ENCODE results near the gene KRT6A. TPM values are rescaled to one million over a fixed set of nuclear protein-coding genes. Genes with fewer than 3 reads are reported as not detected.
"Not testable (repeated sequence)": the region's sequence is repeated elsewhere in the genome, so short reads cannot be mapped to it uniquely, and the experiment has no call there.

Gene KRT6A
- total RNA-seq, 4 donors from 2014 or later: not detected

DNA sequence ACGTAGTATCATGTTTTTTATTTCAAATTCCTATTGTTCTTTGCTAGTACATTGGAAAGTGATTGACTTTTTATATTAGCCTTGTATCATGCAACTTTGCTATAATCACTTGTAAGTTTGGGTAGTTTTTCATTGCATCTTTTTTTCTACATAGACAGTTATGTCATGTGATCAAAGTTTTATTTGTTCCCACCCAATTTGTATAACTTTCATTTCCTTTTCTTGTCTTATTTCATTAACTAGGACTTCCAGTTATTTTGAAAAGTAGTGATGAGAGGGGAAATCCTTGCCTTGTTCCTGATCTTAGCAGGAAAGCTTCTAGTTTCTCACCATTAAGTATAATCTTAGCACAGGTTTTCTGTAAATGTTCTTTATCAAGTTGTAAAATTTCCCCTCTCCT lies 9.8 kb upstream of the KRT6A start:
- Histone ChIP-seq H3K27me3 (peaks cover 10% of the 10 kb centered on the region), H3K36me3 (no peaks in the 10 kb centered on the region), H3K9me3 (no peaks in the 10 kb centered on the region), H3K27ac (no peak overlapping the region), H3K4me3 (no peak overlapping the region), H3K4me1 (peaks cover 0 to 3% (median 0%) of the 10 kb centered on the region in 4 donors)
- intact Hi-C loops (cut with DNase I; ENCODE audit: low total_unique reads): no loop called here
- 89 to 92% methylated on average over 1 of the region's 1 CpG for WGBS, 2 donors (ENCODE audit: low coverage in 1 of 2)
- TF ChIP-seq POLR2AphosphoS5 (IDR thresholded peaks at IDR 0.05) (no peak), EP300 (IDR thresholded peaks at IDR 0.05; ENCODE audit: low read depth) (no peak), POLR2A (IDR thresholded peaks at IDR 0.05) (no peak)
- TF ChIP-seq, protein P1, sequence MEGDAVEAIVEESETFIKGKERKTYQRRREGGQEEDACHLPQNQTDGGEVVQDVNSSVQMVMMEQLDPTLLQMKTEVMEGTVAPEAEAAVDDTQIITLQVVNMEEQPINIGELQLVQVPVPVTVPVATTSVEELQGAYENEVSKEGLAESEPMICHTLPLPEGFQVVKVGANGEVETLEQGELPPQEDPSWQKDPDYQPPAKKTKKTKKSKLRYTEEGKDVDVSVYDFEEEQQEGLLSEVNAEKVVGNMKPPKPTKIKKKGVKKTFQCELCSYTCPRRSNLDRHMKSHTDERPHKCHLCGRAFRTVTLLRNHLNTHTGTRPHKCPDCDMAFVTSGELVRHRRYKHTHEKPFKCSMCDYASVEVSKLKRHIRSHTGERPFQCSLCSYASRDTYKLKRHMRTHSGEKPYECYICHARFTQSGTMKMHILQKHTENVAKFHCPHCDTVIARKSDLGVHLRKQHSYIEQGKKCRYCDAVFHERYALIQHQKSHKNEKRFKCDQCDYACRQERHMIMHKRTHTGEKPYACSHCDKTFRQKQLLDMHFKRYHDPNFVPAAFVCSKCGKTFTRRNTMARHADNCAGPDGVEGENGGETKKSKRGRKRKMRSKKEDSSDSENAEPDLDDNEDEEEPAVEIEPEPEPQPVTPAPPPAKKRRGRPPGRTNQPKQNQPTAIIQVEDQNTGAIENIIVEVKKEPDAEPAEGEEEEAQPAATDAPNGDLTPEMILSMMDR (IDR thresholded peaks at IDR 0.05): no peak
- in situ Hi-C loops (cut with MboI; ENCODE audit: low pct_ligation_motif_present in 1 of 4, low pct_unique_long_range_greater_than_20kb in 1 of 4, low sequenced_read_pairs in 3 of 4): loop anchor here in 1 of 4 donors (10.0 kb wide), 1 partner anchor 108 kb away; no protein-coding TSS in a partner anchor
- DNase-seq: no peak

DNA sequence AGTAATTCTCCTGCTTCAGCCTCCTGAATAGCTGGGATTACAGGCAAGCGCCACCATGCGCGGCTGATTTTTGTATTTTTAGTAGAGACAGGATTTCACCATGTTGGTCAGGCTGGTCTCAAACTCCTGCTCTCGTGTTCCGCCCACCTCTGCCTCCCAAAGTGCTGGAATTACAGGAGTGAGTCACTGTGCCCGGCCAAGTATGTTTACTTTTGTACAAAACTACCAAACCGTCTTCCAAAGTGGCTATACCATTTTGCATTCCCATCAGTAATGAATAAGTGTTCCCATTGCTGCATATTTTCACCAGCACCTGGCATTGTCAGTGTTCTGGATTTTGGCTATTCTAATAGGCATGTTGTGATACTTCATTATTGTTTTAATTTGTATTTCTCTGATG lies 8.4 kb upstream of the KRT6A start:
- DNase-seq: no peak
- Histone ChIP-seq H3K27ac (no peak overlapping the region), H3K4me3 (no peak overlapping the region), H3K4me1 (no peaks in the 10 kb centered on the region), H3K9me3 (no peaks in the 10 kb centered on the region), H3K36me3 (no peaks in the 10 kb centered on the region), H3K27me3 (peaks cover 5% of the 10 kb centered on the region)
- TF ChIP-seq POLR2A (IDR thresholded peaks at IDR 0.05): no peak
- TF ChIP-seq, protein P1 (IDR thresholded peaks at IDR 0.05): no peak
- no peak for TF ChIP-seq EP300 (IDR thresholded peaks at IDR 0.05; ENCODE audit: low read depth)
- no peak for TF ChIP-seq POLR2AphosphoS5 (IDR thresholded peaks at IDR 0.05)
- intact Hi-C loops (cut with DNase I; ENCODE audit: low total_unique reads) (no loop called here), in situ Hi-C loops (cut with MboI; ENCODE audit: low pct_ligation_motif_present in 1 of 4, low pct_unique_long_range_greater_than_20kb in 1 of 4, low sequenced_read_pairs in 3 of 4) (loop anchor here in 1 of 4 donors (10.0 kb wide), 1 partner anchor 107 kb away; no protein-coding TSS in a partner anchor)
- WGBS, 2 donors (ENCODE audit: low coverage in 1 of 2): 55 to 84% methylated on average over 7 of the region's 7 CpGs

DNA sequence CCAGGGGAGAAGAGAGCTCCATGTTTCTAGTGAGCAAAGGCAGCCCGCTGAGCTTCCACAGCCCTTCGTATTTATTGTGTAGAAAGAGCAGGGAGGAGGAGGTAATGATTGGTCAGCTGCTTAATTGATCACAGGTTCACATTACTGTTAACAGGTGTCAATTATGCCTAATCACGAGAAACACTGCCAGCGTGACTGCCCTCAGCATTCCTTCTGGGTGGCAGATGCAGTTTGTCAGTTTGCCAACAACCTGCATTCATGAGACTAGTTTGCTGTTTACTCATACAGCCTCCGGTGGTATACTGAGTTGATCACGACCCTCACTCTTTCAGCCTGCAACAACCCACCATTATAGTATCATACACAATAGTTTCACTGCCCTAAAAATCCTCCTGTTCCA lies 7.5 kb upstream of the KRT6A start:
- intact Hi-C loops (cut with DNase I; ENCODE audit: low total_unique reads); H3K4me1 ChIP-seq; H3K27ac ChIP-seq; H3K36me3 ChIP-seq; DNase-seq; H3K9me3 ChIP-seq; H3K27me3 ChIP-seq; H3K4me3 ChIP-seq: not testable (repeated sequence)
- WGBS, 2 donors (ENCODE audit: low coverage in 1 of 2): 73 to 86% methylated on average over 4 to 6 of the region's 6 CpGs
- in situ Hi-C loops (cut with MboI; ENCODE audit: low pct_ligation_motif_present in 1 of 4, low pct_unique_long_range_greater_than_20kb in 1 of 4, low sequenced_read_pairs in 3 of 4): loop anchor here in 1 of 4 donors (10.0 kb wide), 1 partner anchor 106 kb away; no protein-coding TSS in a partner anchor

DNA sequence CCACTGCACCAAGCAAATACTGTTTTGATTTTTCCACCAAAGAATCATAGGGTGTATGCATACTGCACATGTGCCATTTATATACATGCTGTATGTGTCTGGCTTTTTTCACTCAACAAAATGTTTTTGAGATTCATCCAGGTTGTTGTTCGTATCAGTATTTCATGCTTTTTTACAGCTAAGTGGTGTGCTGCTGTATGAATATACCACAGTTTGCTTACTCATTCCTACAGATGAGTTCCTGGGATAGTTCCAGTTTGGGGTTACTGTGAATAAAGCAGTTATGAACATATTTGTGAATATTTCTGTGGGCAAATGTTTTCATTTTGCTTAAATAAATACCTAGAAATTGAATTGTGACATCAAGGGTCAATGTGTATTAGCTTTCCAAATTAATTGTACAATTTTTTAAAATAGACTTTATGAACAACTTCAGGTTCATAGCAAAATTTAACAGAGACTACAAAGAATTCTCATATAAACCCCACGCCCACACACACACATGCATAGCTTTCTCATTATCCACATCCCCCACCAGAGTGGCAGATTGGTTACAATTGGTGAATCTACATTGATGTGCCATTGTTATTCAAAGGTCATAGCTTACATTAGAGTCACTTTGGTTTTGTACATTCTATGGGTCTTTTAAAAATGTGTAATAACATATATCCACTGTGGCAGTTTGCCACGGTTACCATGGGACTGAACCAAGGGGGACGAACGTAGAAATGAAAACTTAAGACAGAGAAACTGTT lies 6.9 kb upstream of the KRT6A start:
- intact Hi-C loops (cut with DNase I; ENCODE audit: low total_unique reads) (no loop called here), in situ Hi-C loops (cut with MboI; ENCODE audit: low pct_ligation_motif_present in 1 of 4, low pct_unique_long_range_greater_than_20kb in 1 of 4, low sequenced_read_pairs in 3 of 4) (loop anchor here in 2 of 4 donors (10.0 kb wide), 2 partner anchors 105 to 115 kb away; partner anchors contain the start of gene KRT84 (in 1 of the 2))
- H3K27ac ChIP-seq: no peak overlapping the region
- WGBS, 2 donors (ENCODE audit: low coverage in 1 of 2): 82 to 85% methylated on average over 5 of the region's 5 CpGs
- no peak for TF ChIP-seq POLR2A (IDR thresholded peaks at IDR 0.05)
- no peak for TF ChIP-seq EP300 (IDR thresholded peaks at IDR 0.05; ENCODE audit: low read depth)
- TF ChIP-seq, protein P1 (IDR thresholded peaks at IDR 0.05): no peak
- no peak for TF ChIP-seq POLR2AphosphoS5 (IDR thresholded peaks at IDR 0.05)
- H3K4me3 ChIP-seq: no peak overlapping the region
- no peaks in the 10 kb centered on the region for H3K27me3 ChIP-seq
- H3K4me1 ChIP-seq: peaks cover 0 to 6% (median 0%) of the 10 kb centered on the region in 4 donors
- H3K36me3 ChIP-seq: no peaks in the 10 kb centered on the region
- no peaks in the 10 kb centered on the region for H3K9me3 ChIP-seq
- no peak for DNase-seq

Measured in transverse colon (tissue), 4 donors.